ENCODE results near the gene RHOXF2. TPM values are rescaled to one million over a fixed set of nuclear protein-coding genes. Genes with fewer than 3 reads are reported as not detected.
A peak's percentile ranks its signal among the peaks of the same experiment; 100 is the strongest.
"Not testable (repeated sequence)": the region's sequence is repeated elsewhere in the genome, so short reads cannot be mapped to it uniquely, and the experiment has no call there.

The RHOXF2 gene
- total RNA-seq, result not detected
- long read RNA-seq, donor 1, result 0 reads
- long read RNA-seq, donor 2, result 0 reads

- DNase-seq (ENCODE audit: low spot score); intact Hi-C loops (cut with DNase I): not testable (repeated sequence)
Measured at GRCh38 chrX:120158313-120158712, at the start of gene RHOXF2. Gene RHOXF2 (plus strand): TSS chrX:120158613. CDS start chrX:120158751, 138 bp downstream.

- intact Hi-C loops (cut with DNase I), result no loop called here
- DNase-seq (ENCODE audit: low spot score), result no peak
Measured at GRCh38 chrX:120109378-120109777, 49.0 kb upstream of the RHOXF2 start.

- DNase-seq (ENCODE audit: low spot score), result no peak
- intact Hi-C loops (cut with DNase I), result loop anchor here in 1 of 2 donors (10.0 kb wide), 1 partner anchor 123 kb away; no protein-coding TSS in a partner anchor
Measured at GRCh38 chrX:120111611-120112010, 46.8 kb upstream of the RHOXF2 start.

- DNase-seq (ENCODE audit: low spot score), result no peak
- intact Hi-C loops (cut with DNase I), result loop anchor here in 1 of 2 donors (10.0 kb wide), 1 partner anchor 119 kb away; no protein-coding TSS in a partner anchor
Measured at GRCh38 chrX:120115438-120115963, 42.9 kb upstream of the RHOXF2 start, which contains the start of gene RHOXF1. Gene RHOXF1 (minus strand): TSS chrX:120115913. CDS start chrX:120115862, 51 bp downstream.

- intact Hi-C loops (cut with DNase I), result no loop called here
- DNase-seq (ENCODE audit: low spot score), result no peak
Measured at GRCh38 chrX:120120223-120120622, 38.2 kb upstream of the RHOXF2 start.

GRCh38 chrX:120125444-120125843 is 33.0 kb upstream of the RHOXF2 start:
- DNase-seq (ENCODE audit: low spot score), result no peak
- intact Hi-C loops (cut with DNase I), result no loop called here

GRCh38 chrX:120128306-120128846 is 30.0 kb upstream of the RHOXF2 start:
- DNase-seq (ENCODE audit: low spot score); intact Hi-C loops (cut with DNase I): not testable (repeated sequence)

GRCh38 chrX:120136128-120136527 is 22.3 kb upstream of the RHOXF2 start:
- intact Hi-C loops (cut with DNase I), result no loop called here
- DNase-seq (ENCODE audit: low spot score), result no peak

- DNase-seq (ENCODE audit: low spot score), result no peak
- intact Hi-C loops (cut with DNase I), result no loop called here
Measured at GRCh38 chrX:120136840-120137239, 21.6 kb upstream of the RHOXF2 start.

- DNase-seq (ENCODE audit: low spot score), result no peak
- intact Hi-C loops (cut with DNase I), result no loop called here
Measured at GRCh38 chrX:120137439-120137838, 21.0 kb upstream of the RHOXF2 start.

- no peak for DNase-seq (ENCODE audit: low spot score)
- intact Hi-C loops (cut with DNase I), result no loop called here
Measured at GRCh38 chrX:120140293-120140981, 18.0 kb upstream of the RHOXF2 start.

GRCh38 chrX:120144178-120144844 is 14.1 kb upstream of the RHOXF2 start:
- peak; percentile 64 for DNase-seq (ENCODE audit: low spot score)
- intact Hi-C loops (cut with DNase I), result no loop called here

GRCh38 chrX:120145295-120145925 is 13.0 kb upstream of the RHOXF2 start:
- no peak for DNase-seq (ENCODE audit: low spot score)
- intact Hi-C loops (cut with DNase I), result no loop called here

GRCh38 chrX:120146323-120146722 is 12.1 kb upstream of the RHOXF2 start:
- intact Hi-C loops (cut with DNase I), result not testable (repeated sequence)

GRCh38 chrX:120147537-120147936 is 10.9 kb upstream of the RHOXF2 start:
- intact Hi-C loops (cut with DNase I), result no loop called here
- DNase-seq (ENCODE audit: low spot score), result no peak

More at GRCh38 chrX:120146323-120146722, 12.1 kb upstream of the RHOXF2 start:
- not testable (repeated sequence) for DNase-seq (ENCODE audit: low spot score)

GRCh38 chrX:120150109-120150744 is 8.2 kb upstream of the RHOXF2 start:
- intact Hi-C loops (cut with DNase I); DNase-seq (ENCODE audit: low spot score): not testable (repeated sequence)

- intact Hi-C loops (cut with DNase I); DNase-seq (ENCODE audit: low spot score): not testable (repeated sequence)
Measured at GRCh38 chrX:120159086-120159485, 673 bp downstream of the RHOXF2 start.

GRCh38 chrX:120193254-120193653 is 34.8 kb downstream of the RHOXF2 start:
- DNase-seq (ENCODE audit: low spot score); intact Hi-C loops (cut with DNase I): not testable (repeated sequence)

GRCh38 chrX:120193720-120194119 is 35.3 kb downstream of the RHOXF2 start:
- intact Hi-C loops (cut with DNase I); DNase-seq (ENCODE audit: low spot score): not testable (repeated sequence)
